SU-DHL-6 (cell line): ENCODE results near the gene SEMA3B.

Source experiments
- CTCF ChIP-seq: fragments of 200-600 bp; sonication (generic); IDR thresholded peaks from one replicate; pipeline ENCODE4 v1.5.1; 2017; ENCODE audit warnings: antibody characterized with exemption, mild to moderate bottlenecking, low read length, moderate library complexity; ENCODE audit not compliant: insufficient read depth, poor library complexity, severe bottlenecking
- EZH2phosphoT487 ChIP-seq: fragments of 200-600 bp; sonication (generic), shearing (Covaris generic); conservative IDR thresholded peaks from 2 replicates; pipeline ENCODE4 v1.6.1; 2018; ENCODE audit warnings: mild to moderate bottlenecking, antibody characterized with exemption, low read length, moderate library complexity, mixed read lengths

DNA sequence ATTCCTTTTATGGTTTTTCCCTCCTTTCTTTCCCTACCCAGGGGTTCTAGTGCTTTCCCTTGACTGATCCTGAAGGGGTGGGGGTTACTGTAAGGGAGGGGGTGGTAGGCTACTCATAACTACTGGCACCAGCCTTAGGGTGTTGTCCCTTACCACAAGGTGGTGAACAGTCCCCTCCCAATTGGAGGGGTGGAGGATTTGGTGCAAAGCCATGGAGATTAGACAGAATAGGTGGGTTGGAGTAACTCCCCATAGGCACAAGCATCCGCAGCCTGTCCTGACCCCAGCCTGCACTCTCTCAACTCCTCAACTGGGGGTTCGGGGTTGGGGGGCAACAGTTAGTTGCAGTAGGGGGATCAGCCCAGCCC, 56.1 kb downstream of the SEMA3B start:
- TF ChIP-seq CTCF (no peak), EZH2phosphoT487 (no peak)
